ENCODE measurements around the gene ACOXL. TPM values are rescaled to one million over a fixed set of nuclear protein-coding genes. Genes with fewer than 3 reads are reported as not detected.

Gene ACOXL
- total RNA-seq, 1 donor from 2014 or later: 0.23 TPM

DNA sequence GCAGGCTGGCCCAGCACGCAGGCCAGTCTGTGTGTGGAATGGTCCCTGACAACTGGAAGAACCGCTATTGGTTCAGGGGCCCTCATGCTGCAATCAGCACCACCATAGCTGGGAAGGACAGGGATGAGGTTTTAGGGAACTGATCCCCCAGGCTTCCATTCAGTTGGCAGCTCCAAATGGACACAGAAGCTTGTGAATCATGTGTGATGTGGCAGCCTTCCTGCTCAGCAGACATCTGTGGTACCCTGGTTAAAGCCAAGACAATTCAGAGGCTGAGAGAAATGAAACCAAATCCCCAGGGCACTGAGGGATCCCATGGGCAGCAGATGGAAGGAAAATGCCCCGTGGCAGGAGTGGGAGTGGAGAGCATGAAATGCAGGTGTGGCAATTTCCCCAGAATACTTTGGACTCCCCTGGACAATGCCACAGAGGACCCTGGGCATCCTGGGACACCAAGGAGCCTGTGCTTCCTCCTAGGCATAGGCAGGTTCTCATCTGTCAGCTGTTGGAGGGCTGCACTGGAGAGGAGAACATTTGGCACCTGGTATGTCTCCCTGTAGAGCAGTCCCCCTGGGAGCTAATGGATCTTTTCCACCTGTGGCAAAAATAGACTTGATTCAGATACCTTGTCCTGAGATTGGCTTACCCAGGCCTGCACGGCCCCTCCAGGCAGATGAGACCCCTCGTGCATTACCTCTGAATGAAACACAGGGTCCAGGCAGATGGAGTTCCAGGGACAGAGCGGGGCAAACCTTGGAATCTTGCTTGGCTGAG lies 226.2 kb downstream of the ACOXL start:
- peaks cover 11% of the 10 kb centered on the region for H3K27me3 ChIP-seq (ENCODE audit: insufficient read depth, low read length)
- H3K9me3 Mint-ChIP-seq (ENCODE audit: unreplicated experiment): peaks cover 3% of the 10 kb centered on the region
- no peak for TF ChIP-seq EZH2 (IDR thresholded peaks at IDR 0.05; ENCODE audit: insufficient read depth, low read length)
- TF ChIP-seq, protein P1, sequence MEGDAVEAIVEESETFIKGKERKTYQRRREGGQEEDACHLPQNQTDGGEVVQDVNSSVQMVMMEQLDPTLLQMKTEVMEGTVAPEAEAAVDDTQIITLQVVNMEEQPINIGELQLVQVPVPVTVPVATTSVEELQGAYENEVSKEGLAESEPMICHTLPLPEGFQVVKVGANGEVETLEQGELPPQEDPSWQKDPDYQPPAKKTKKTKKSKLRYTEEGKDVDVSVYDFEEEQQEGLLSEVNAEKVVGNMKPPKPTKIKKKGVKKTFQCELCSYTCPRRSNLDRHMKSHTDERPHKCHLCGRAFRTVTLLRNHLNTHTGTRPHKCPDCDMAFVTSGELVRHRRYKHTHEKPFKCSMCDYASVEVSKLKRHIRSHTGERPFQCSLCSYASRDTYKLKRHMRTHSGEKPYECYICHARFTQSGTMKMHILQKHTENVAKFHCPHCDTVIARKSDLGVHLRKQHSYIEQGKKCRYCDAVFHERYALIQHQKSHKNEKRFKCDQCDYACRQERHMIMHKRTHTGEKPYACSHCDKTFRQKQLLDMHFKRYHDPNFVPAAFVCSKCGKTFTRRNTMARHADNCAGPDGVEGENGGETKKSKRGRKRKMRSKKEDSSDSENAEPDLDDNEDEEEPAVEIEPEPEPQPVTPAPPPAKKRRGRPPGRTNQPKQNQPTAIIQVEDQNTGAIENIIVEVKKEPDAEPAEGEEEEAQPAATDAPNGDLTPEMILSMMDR (IDR thresholded peaks at IDR 0.05; ENCODE audit: insufficient read depth, low read depth, low read length): no peak
- no peaks in the 10 kb centered on the region for H3K4me1 ChIP-seq (ENCODE audit: insufficient read depth, low read length)
- no peak overlapping the region for H3K27ac ChIP-seq (ENCODE audit: low read depth, low read length)
- no peak overlapping the region for H3K9ac ChIP-seq (ENCODE audit: low read length)
- no peak overlapping the region for H3K4me3 Mint-ChIP-seq (ENCODE audit: unreplicated experiment)
- no peak overlapping the region for H3K27ac Mint-ChIP-seq (ENCODE audit: unreplicated experiment)
- H3K79me2 ChIP-seq (ENCODE audit: insufficient read depth, low read length): no peaks in the 10 kb centered on the region
- H3K4me1 Mint-ChIP-seq (ENCODE audit: low read depth, unreplicated experiment): no peaks in the 10 kb centered on the region
- H3K4me3 ChIP-seq (ENCODE audit: insufficient read depth, low read depth, low read length): no peak overlapping the region
- H3K36me3 Mint-ChIP-seq (ENCODE audit: low read depth, unreplicated experiment): peaks cover 2% of the 10 kb centered on the region
- no peaks in the 10 kb centered on the region for H3K36me3 ChIP-seq (ENCODE audit: insufficient read depth, low read length)
- H4K20me1 ChIP-seq (ENCODE audit: insufficient read depth, low read length): no peaks in the 10 kb centered on the region
- no peak for DNase-seq (ENCODE audit: low read depth)
- no peak for FAIRE-seq
- no peak overlapping the region for H3K4me2 ChIP-seq (ENCODE audit: low read length)
- H2AFZ ChIP-seq (ENCODE audit: low read depth, low read length): no peak overlapping the region
- peaks cover 24% of the 10 kb centered on the region for H3K27me3 Mint-ChIP-seq (ENCODE audit: low read depth, unreplicated experiment)
- no peaks in the 10 kb centered on the region for H3K9me3 ChIP-seq (ENCODE audit: insufficient read depth, low read depth, low read length)

DNA sequence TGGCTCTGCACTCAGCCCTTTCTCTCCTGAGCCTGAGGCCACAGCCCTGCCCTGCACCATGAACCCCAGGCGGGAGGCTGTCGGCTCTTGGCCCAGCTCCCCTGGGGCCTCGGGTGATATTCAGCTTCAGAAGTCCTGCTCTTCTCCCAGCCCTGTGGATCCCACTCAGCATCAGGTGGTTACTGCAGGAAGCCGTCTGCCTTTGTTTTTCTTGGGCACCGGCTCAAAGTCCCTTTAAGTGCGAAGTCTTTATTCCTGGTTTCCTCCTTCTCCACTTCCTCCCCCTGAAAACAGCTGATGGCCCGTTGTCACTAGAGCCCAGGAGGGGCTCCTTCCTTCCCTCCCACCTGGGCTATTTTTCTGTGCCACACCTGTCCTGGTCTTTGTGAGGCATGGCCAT lies 226.8 kb downstream of the ACOXL start:
- Mint-ChIP-seq H3K9me3 (ENCODE audit: unreplicated experiment) (peaks cover 3% of the 10 kb centered on the region), H3K27ac (ENCODE audit: unreplicated experiment) (no peak overlapping the region), H3K4me1 (ENCODE audit: low read depth, unreplicated experiment) (no peaks in the 10 kb centered on the region), H3K27me3 (ENCODE audit: low read depth, unreplicated experiment) (peaks cover 24% of the 10 kb centered on the region), H3K4me3 (ENCODE audit: unreplicated experiment) (no peak overlapping the region), H3K36me3 (ENCODE audit: low read depth, unreplicated experiment) (peaks cover 2% of the 10 kb centered on the region)
- H2AFZ ChIP-seq (ENCODE audit: low read depth, low read length): no peak overlapping the region
- peaks cover 15% of the 10 kb centered on the region for H3K27me3 ChIP-seq (ENCODE audit: insufficient read depth, low read length)
- no peak for DNase-seq (ENCODE audit: low read depth)
- no peaks in the 10 kb centered on the region for H4K20me1 ChIP-seq (ENCODE audit: insufficient read depth, low read length)
- no peaks in the 10 kb centered on the region for H3K4me1 ChIP-seq (ENCODE audit: insufficient read depth, low read length)
- no peaks in the 10 kb centered on the region for H3K79me2 ChIP-seq (ENCODE audit: insufficient read depth, low read length)
- no peak overlapping the region for H3K4me3 ChIP-seq (ENCODE audit: insufficient read depth, low read depth, low read length)
- no peak for TF ChIP-seq EZH2 (IDR thresholded peaks at IDR 0.05; ENCODE audit: insufficient read depth, low read length)
- TF ChIP-seq, protein P1 (IDR thresholded peaks at IDR 0.05; ENCODE audit: insufficient read depth, low read depth, low read length): no peak
- H3K9me3 ChIP-seq (ENCODE audit: insufficient read depth, low read depth, low read length): no peaks in the 10 kb centered on the region
- H3K27ac ChIP-seq (ENCODE audit: low read depth, low read length): no peak overlapping the region
- H3K36me3 ChIP-seq (ENCODE audit: insufficient read depth, low read length): no peaks in the 10 kb centered on the region
- no peak overlapping the region for H3K4me2 ChIP-seq (ENCODE audit: low read length)
- H3K9ac ChIP-seq (ENCODE audit: low read length): no peak overlapping the region
- FAIRE-seq: no peak

- Histone ChIP-seq H3K4me2 (ENCODE audit: low read length) (no peak overlapping the region), H3K27ac (ENCODE audit: low read depth, low read length) (no peak overlapping the region), H3K9ac (ENCODE audit: low read length) (no peak overlapping the region), H3K27me3 (ENCODE audit: insufficient read depth, low read length) (peaks cover 15% of the 10 kb centered on the region), H3K4me1 (ENCODE audit: insufficient read depth, low read length) (no peaks in the 10 kb centered on the region), H3K36me3 (ENCODE audit: insufficient read depth, low read length) (no peaks in the 10 kb centered on the region), H4K20me1 (ENCODE audit: insufficient read depth, low read length) (no peaks in the 10 kb centered on the region), H3K9me3 (ENCODE audit: insufficient read depth, low read depth, low read length) (no peaks in the 10 kb centered on the region), H3K79me2 (ENCODE audit: insufficient read depth, low read length) (no peaks in the 10 kb centered on the region), H3K4me3 (ENCODE audit: insufficient read depth, low read depth, low read length) (no peak overlapping the region), H2AFZ (ENCODE audit: low read depth, low read length) (no peak overlapping the region)
- TF ChIP-seq, protein P1 (IDR thresholded peaks at IDR 0.05; ENCODE audit: insufficient read depth, low read depth, low read length): no peak
- no peak for TF ChIP-seq EZH2 (IDR thresholded peaks at IDR 0.05; ENCODE audit: insufficient read depth, low read length)
- no peak for DNase-seq (ENCODE audit: low read depth)
- Mint-ChIP-seq H3K27me3 (ENCODE audit: low read depth, unreplicated experiment) (peaks cover 24% of the 10 kb centered on the region), H3K9me3 (ENCODE audit: unreplicated experiment) (peaks cover under 1% of the 10 kb centered on the region), H3K4me3 (ENCODE audit: unreplicated experiment) (no peak overlapping the region), H3K4me1 (ENCODE audit: low read depth, unreplicated experiment) (no peaks in the 10 kb centered on the region), H3K36me3 (ENCODE audit: low read depth, unreplicated experiment) (peaks cover 2% of the 10 kb centered on the region), H3K27ac (ENCODE audit: unreplicated experiment) (no peak overlapping the region)
- FAIRE-seq: no peak
These were observed 227.9 kb downstream of the ACOXL start for GRCh38 chr2:110960281-110960680.

All from astrocyte (in vitro differentiated cells and primary cell).